ENCODE measurements around the gene PPP4R3A. TPM values are rescaled to one million over a fixed set of nuclear protein-coding genes. Genes with fewer than 3 reads are reported as not detected.
A peak's percentile ranks its signal among the peaks of the same experiment; 100 is the strongest.
"Not testable (repeated sequence)": the region's sequence is repeated elsewhere in the genome, so short reads cannot be mapped to it uniquely, and the experiment has no call there.

Gene PPP4R3A
- total RNA-seq, 1 donor from 2014 or later = 98.9 TPM

DNA sequence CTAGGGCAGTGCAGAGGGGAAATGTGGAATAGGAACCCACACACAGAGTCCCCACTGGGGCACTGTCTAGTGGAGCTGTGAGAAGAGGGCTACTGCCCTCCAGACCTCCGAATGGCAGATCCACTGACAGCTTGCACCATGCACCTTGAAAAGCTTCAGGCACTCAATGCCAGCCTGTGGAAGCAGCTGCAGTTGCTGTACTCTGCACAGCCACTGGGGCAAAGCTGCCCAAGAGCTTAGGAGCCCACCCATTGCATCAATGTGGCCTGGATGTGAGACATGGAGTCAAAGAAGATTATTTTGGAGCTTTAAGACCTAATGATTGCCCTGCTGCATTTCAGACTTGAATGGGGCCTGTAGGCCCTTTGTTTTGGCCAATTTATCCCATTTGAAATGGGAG lies 70.8 kb downstream of the PPP4R3A start:
- no peak overlapping the region for H2AFZ ChIP-seq (replicated peaks)

DNA sequence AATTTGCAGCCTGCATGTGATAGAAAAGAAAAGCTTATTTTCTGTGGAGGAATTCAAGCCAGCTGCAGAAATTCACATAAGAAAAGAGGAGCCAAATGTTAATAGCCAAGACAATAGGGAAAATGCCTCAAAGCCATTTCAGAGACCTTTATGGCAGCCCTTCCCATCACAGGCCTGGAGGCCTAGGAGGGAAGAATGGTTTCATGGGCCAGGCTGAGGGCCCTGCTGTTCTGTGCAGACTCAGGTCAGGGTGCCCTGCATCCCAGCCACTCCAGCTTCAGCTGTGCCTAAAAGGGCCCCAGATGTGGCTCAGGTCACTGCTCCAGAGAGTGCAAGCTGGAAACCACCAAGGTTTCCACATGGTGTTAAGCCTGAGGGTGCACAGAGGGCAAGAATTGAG lies 71.3 kb downstream of the PPP4R3A start:
- Mint-ChIP-seq H3K4me3 (no peak overlapping the region), H3K36me3 (no peaks in the 10 kb centered on the region), H3K27me3 (ENCODE audit: insufficient read depth, low read depth) (peaks cover 5% of the 10 kb centered on the region), H3K9me3 (peaks cover 28% of the 10 kb centered on the region), H3K4me1 (peaks cover 4% of the 10 kb centered on the region), H3K27ac (no peak overlapping the region)
- Histone ChIP-seq H4K20me1 (ENCODE audit: low read depth) (no peaks in the 10 kb centered on the region), H2AFZ (replicated peaks) (no peak overlapping the region), H3K36me3 (no peaks in the 10 kb centered on the region), H3F3A (ENCODE audit: low read depth) (no peaks in the 10 kb centered on the region), H3K4me3 (no peak overlapping the region), H3K79me2 (ENCODE audit: low read depth) (no peaks in the 10 kb centered on the region), H3K4me1 (no peaks in the 10 kb centered on the region), H3K4me2 (no peak overlapping the region), H3K27me3 (no peaks in the 10 kb centered on the region), H3K9me3 (ENCODE audit: low read depth) (no peaks in the 10 kb centered on the region), H3K27ac (no peak overlapping the region), H3K9ac (no peak overlapping the region)
- no peak for DNase-seq (ENCODE audit: low spot score)
- TF ChIP-seq EZH2phosphoT487 (IDR thresholded peaks at IDR 0.05) = no peak
- no peak for TF ChIP-seq EZH2 (IDR thresholded peaks at IDR 0.05)
- TF ChIP-seq, protein P1, sequence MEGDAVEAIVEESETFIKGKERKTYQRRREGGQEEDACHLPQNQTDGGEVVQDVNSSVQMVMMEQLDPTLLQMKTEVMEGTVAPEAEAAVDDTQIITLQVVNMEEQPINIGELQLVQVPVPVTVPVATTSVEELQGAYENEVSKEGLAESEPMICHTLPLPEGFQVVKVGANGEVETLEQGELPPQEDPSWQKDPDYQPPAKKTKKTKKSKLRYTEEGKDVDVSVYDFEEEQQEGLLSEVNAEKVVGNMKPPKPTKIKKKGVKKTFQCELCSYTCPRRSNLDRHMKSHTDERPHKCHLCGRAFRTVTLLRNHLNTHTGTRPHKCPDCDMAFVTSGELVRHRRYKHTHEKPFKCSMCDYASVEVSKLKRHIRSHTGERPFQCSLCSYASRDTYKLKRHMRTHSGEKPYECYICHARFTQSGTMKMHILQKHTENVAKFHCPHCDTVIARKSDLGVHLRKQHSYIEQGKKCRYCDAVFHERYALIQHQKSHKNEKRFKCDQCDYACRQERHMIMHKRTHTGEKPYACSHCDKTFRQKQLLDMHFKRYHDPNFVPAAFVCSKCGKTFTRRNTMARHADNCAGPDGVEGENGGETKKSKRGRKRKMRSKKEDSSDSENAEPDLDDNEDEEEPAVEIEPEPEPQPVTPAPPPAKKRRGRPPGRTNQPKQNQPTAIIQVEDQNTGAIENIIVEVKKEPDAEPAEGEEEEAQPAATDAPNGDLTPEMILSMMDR (IDR thresholded peaks at IDR 0.05) = no peak

More for the DNA sequence above, 70.8 kb downstream of the PPP4R3A start:
- no peak for TF ChIP-seq EZH2 (IDR thresholded peaks at IDR 0.05)
- no peak for TF ChIP-seq EZH2phosphoT487 (IDR thresholded peaks at IDR 0.05)
- TF ChIP-seq, protein P1 (IDR thresholded peaks at IDR 0.05) = no peak
- no peak overlapping the region for H3K4me3 Mint-ChIP-seq
- peaks cover 28% of the 10 kb centered on the region for H3K9me3 Mint-ChIP-seq
- H3K36me3 ChIP-seq = no peaks in the 10 kb centered on the region
- H3K27me3 ChIP-seq = no peaks in the 10 kb centered on the region
- no peak overlapping the region for H3K27ac Mint-ChIP-seq
- H3F3A ChIP-seq (ENCODE audit: low read depth) = no peaks in the 10 kb centered on the region
- no peaks in the 10 kb centered on the region for H4K20me1 ChIP-seq (ENCODE audit: low read depth)
- H3K9ac ChIP-seq = no peak overlapping the region
- no peak overlapping the region for H3K27ac ChIP-seq
- no peak overlapping the region for H3K4me2 ChIP-seq
- H3K36me3 Mint-ChIP-seq = no peaks in the 10 kb centered on the region
- no peak overlapping the region for H3K4me3 ChIP-seq
- no peaks in the 10 kb centered on the region for H3K9me3 ChIP-seq (ENCODE audit: low read depth)
- H3K4me1 Mint-ChIP-seq = peaks cover 4% of the 10 kb centered on the region
- H3K27me3 Mint-ChIP-seq (ENCODE audit: insufficient read depth, low read depth) = peaks cover 5% of the 10 kb centered on the region
- no peaks in the 10 kb centered on the region for H3K79me2 ChIP-seq (ENCODE audit: low read depth)
- no peak for DNase-seq (ENCODE audit: low spot score)
- no peaks in the 10 kb centered on the region for H3K4me1 ChIP-seq

DNA sequence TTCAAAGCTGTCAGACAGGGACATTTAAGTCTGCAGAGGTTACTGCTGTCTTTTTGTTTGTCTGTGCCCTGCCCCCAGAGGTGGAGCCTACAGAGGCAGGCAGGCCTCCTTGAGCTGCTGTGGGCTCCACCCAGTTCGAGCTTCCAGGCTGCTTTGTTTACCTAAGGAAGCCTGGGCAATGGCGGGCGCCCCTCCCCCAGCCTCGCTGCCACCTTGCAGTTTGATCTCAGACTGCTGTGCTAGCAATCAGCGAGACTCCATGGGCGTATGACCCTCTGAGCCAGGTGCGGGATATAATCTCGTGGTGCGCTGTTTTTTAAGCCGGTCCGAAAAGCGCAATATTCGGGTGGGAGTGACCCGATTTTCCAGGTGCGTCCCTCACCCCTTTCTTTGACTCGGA lies 73.8 kb downstream of the PPP4R3A start:
- not testable (repeated sequence) for H3K36me3 ChIP-seq; H3K9me3 ChIP-seq (ENCODE audit: low read depth); H3K4me3 ChIP-seq; H3K27ac ChIP-seq; H3F3A ChIP-seq (ENCODE audit: low read depth); H3K4me1 ChIP-seq; H3K9ac ChIP-seq; H3K79me2 ChIP-seq (ENCODE audit: low read depth); H4K20me1 ChIP-seq (ENCODE audit: low read depth); H3K27ac Mint-ChIP-seq; H3K36me3 Mint-ChIP-seq; H3K4me2 ChIP-seq; DNase-seq (ENCODE audit: low spot score); H3K27me3 Mint-ChIP-seq (ENCODE audit: insufficient read depth, low read depth); H3K27me3 ChIP-seq; H3K4me3 Mint-ChIP-seq; H3K4me1 Mint-ChIP-seq
- H2AFZ ChIP-seq (replicated peaks) = peak overlapping the region; percentile 63
- peaks cover 26% of the 10 kb centered on the region for H3K9me3 Mint-ChIP-seq

DNA sequence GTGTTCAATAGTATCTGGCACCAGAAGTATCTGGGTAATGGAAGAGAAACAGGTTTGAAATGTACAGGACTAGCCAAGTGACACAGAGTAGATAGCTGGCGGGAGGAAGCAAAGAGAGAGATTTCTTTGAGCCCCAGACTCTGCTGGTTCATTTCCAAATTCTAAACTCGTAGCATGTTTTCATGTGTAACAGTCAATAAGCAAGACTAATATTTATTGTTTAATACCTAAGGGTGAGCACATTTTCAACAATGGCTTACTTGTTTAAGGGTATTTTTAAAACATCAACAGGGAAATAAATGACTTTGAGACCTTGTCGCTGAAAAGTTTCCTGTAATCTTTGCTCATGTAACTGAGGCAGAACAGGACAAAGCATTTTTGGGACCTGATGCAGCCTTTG lies 80.7 kb downstream of the PPP4R3A start:
- no peak overlapping the region for H3K4me2 ChIP-seq
- no peak for DNase-seq (ENCODE audit: low spot score)
- Mint-ChIP-seq H3K27ac (no peak overlapping the region), H3K9me3 (peaks cover 6% of the 10 kb centered on the region), H3K4me3 (no peak overlapping the region), H3K4me1 (no peaks in the 10 kb centered on the region), H3K27me3 (ENCODE audit: insufficient read depth, low read depth) (peaks cover 8% of the 10 kb centered on the region), H3K36me3 (no peaks in the 10 kb centered on the region)
- H2AFZ ChIP-seq (replicated peaks) = no peak overlapping the region
- H3F3A ChIP-seq (ENCODE audit: low read depth) = no peaks in the 10 kb centered on the region
- TF ChIP-seq EZH2phosphoT487 (IDR thresholded peaks at IDR 0.05) (no peak), EZH2 (IDR thresholded peaks at IDR 0.05) (no peak)
- TF ChIP-seq, protein P1 (IDR thresholded peaks at IDR 0.05) = no peak
- H3K9ac ChIP-seq = no peak overlapping the region
- H4K20me1 ChIP-seq (ENCODE audit: low read depth) = no peaks in the 10 kb centered on the region
- no peaks in the 10 kb centered on the region for H3K4me1 ChIP-seq
- H3K27me3 ChIP-seq = no peaks in the 10 kb centered on the region
- H3K4me3 ChIP-seq = no peak overlapping the region
- H3K36me3 ChIP-seq = no peaks in the 10 kb centered on the region
- no peaks in the 10 kb centered on the region for H3K9me3 ChIP-seq (ENCODE audit: low read depth)
- no peaks in the 10 kb centered on the region for H3K79me2 ChIP-seq (ENCODE audit: low read depth)
- H3K27ac ChIP-seq = no peak overlapping the region

DNA sequence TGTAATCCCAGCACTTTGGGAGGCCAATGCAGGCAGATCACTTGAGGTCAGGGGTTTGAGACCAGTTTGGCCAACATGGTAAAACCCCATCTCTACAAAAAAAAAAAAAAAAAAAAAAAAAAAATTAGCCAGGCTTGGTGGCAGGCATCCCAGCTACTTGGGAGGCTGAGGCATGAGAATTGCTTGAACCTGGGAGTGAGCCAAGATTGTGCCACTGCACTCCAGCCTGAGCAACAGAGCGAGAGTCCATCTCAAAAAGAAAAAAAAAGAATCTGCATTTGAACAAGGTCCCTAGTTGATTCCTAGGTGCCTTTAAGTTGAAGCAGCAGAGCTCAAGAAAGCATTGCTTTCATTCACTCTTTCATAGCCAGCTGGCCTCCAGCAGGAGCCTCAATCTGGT lies 81.2 kb downstream of the PPP4R3A start:
- H3K4me3 ChIP-seq; DNase-seq (ENCODE audit: low spot score); H3K27ac Mint-ChIP-seq; H3K27me3 ChIP-seq; H3K4me2 ChIP-seq; H3K9me3 Mint-ChIP-seq; H3F3A ChIP-seq (ENCODE audit: low read depth); H3K36me3 ChIP-seq; H3K4me1 Mint-ChIP-seq; H3K9ac ChIP-seq; H3K4me3 Mint-ChIP-seq; H4K20me1 ChIP-seq (ENCODE audit: low read depth); H3K4me1 ChIP-seq; H3K36me3 Mint-ChIP-seq; H2AFZ ChIP-seq (replicated peaks); H3K79me2 ChIP-seq (ENCODE audit: low read depth); H3K9me3 ChIP-seq (ENCODE audit: low read depth); H3K27ac ChIP-seq; H3K27me3 Mint-ChIP-seq (ENCODE audit: insufficient read depth, low read depth): not testable (repeated sequence)

DNA sequence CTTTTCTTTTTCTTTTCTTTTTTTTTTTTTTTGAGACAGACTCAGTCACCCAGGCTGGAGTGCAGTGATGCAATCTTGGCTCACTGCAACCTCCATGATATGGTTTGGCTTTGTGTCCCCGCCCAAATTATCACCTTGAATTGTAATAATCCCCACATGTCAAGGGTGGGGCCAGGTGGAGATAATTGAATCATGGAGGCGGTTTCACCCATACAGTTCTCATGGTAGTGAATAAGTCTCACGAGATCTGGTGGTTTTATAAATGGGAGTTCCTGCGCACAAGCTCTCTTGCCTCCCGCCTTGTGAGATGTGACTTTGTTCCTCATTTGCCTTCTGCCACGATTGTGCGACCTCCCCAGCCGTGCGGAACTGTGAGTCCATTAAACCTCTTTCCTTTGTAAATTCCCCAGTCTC lies 84.6 kb downstream of the PPP4R3A start:
- H3K79me2 ChIP-seq (ENCODE audit: low read depth); DNase-seq (ENCODE audit: low spot score); H3K4me1 Mint-ChIP-seq; H3K4me3 ChIP-seq; H3K4me3 Mint-ChIP-seq; H3K27ac Mint-ChIP-seq; H3K27me3 Mint-ChIP-seq (ENCODE audit: insufficient read depth, low read depth); H3K36me3 ChIP-seq; H3K36me3 Mint-ChIP-seq; H3K27ac ChIP-seq; H3K4me2 ChIP-seq; H3K9ac ChIP-seq; H3F3A ChIP-seq (ENCODE audit: low read depth); H3K4me1 ChIP-seq; H3K9me3 Mint-ChIP-seq; H2AFZ ChIP-seq (replicated peaks); H4K20me1 ChIP-seq (ENCODE audit: low read depth); H3K9me3 ChIP-seq (ENCODE audit: low read depth); H3K27me3 ChIP-seq: not testable (repeated sequence)

All from neural progenitor cell (in vitro differentiated cells).